Natural killer cell (primary cell): ENCODE data around the gene DIP2A. TPM values are rescaled to one million over a fixed set of nuclear protein-coding genes. Genes with fewer than 3 reads are reported as not detected.
A peak's percentile ranks its signal among the peaks of the same experiment; 100 is the strongest.
"Not testable (repeated sequence)": the region's sequence is repeated elsewhere in the genome, so short reads cannot be mapped to it uniquely, and the experiment has no call there.

Experiments used
- ATAC-seq, 3 donors: fragments of 150-1000 bp in 2 of 3; fragments of 200-7000 bp in 1 of 3; cut with Tn5 transposase; 1 replicate in 1 of 3; 2 replicates in 2 of 3; pipeline ENCODE4 v1.10.0; 2021; ENCODE audit warnings: mild to moderate bottlenecking in 2 of 3, moderate library complexity in 2 of 3
- DNase-seq, 2 donors: peaks; one replicate each; pipeline versions ENCODE4 v3.0.0 to v3.0.0-alpha.2; 2013 to 2021; ENCODE audit warnings: mixed read lengths in 1 of 2
- H3K27ac ChIP-seq: one replicate; pipeline ENCODE4 v1.5.1; 2013; ENCODE audit warnings: mild to moderate bottlenecking, low read length
- H3K27me3 ChIP-seq: one replicate; pipeline ENCODE4 v1.6.1; 2013; ENCODE audit warnings: low read length; ENCODE audit not compliant: control insufficient read depth, insufficient read depth
- H3K36me3 ChIP-seq: one replicate; pipeline ENCODE4 v1.6.1; 2013; ENCODE audit warnings: low read length; ENCODE audit not compliant: control insufficient read depth, insufficient read depth
- H3K4me1 ChIP-seq: one replicate; pipeline ENCODE4 v1.6.1; 2013; ENCODE audit warnings: low read length; ENCODE audit not compliant: control insufficient read depth, insufficient read depth
- H3K4me3 ChIP-seq: one replicate; pipeline ENCODE4 v1.5.1; 2013; ENCODE audit warnings: low read length
- H3K9me3 ChIP-seq: one replicate; pipeline ENCODE4 v1.6.1; 2013; ENCODE audit warnings: low read length; ENCODE audit not compliant: control insufficient read depth, insufficient read depth
- H3K27ac Mint-ChIP-seq, 2 donors: one replicate each; pipeline ENCODE4 v1.8.0; 2022; ENCODE audit warnings: mild to moderate bottlenecking in 2 of 2, mixed read lengths in 2 of 2, moderate library complexity in 1 of 2
- H3K27me3 Mint-ChIP-seq, 2 donors: one replicate each; pipeline ENCODE4 v1.8.0; 2022; ENCODE audit warnings: low read depth in 2 of 2, mixed read lengths in 2 of 2
- H3K36me3 Mint-ChIP-seq: one replicate; pipeline ENCODE4 v1.8.0; 2022; ENCODE audit warnings: mixed read lengths
- H3K4me1 Mint-ChIP-seq, 2 donors: one replicate each; pipeline ENCODE4 v1.8.0; 2022; ENCODE audit warnings: mixed read lengths in 2 of 2
- H3K4me3 Mint-ChIP-seq: one replicate; pipeline ENCODE4 v1.8.0; 2022; ENCODE audit warnings: mild to moderate bottlenecking, moderate library complexity, mixed read lengths
- H3K9me3 Mint-ChIP-seq, 2 donors: one replicate each; pipeline ENCODE4 v1.8.0; 2022; ENCODE audit warnings: mixed read lengths in 2 of 2
- WGBS: methylation state at CpG from one replicate; pipeline ENCODE4 v1.1.7; 2013; ENCODE audit warnings: missing lambda C conversion rate; ENCODE audit not compliant: insufficient coverage; 5-methylcytosine and 5-hydroxymethylcytosine counted together
- intact Hi-C: fragments of 100-400 bp; cut with micrococcal nuclease; formaldehyde crosslinking; loops from one replicate; pipeline ENCODE4 v1.14.2; 2022
- total RNA-seq, 4 donors: library from RNA; stranded (reverse); fragments of 120-200 nt in 1 of 4; gene quantifications; one replicate each; pipeline versions ENCODE4 v1.2.3 to v1.2.4, GENCODE V29; 2013 to 2022
- TF ChIP-seq, protein P1 (sequence below): fragments of 200-600 bp; IDR thresholded peaks from one replicate; pipeline ENCODE4 v1.8.0; 2022; ENCODE audit warnings: antibody characterized with exemption

Gene DIP2A
- total RNA-seq, 3 donors from 2014 or later (not counting 1 experiment from before 2014, with no cell fraction given), result 166 to 308 (median 170) TPM

DNA sequence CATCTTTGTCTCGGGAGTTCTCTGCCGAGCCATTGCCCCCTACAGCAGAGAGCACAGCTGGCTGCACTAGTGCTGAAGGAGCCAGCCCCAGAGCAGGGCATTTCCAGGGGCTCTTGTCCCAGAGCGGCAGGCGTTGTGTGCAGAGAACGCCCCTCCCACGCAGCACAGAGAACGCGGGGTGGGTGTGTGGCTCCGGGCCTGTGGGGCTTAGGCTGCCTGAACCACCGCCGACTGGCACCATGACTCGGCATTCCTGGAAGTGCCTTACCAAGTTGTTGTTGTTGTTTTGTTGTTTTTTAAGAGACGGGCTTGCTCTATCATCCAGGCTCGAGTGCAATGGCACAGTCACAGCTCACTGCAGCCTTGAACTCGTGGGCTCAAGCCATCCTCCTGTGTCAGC, 15.8 kb upstream of the DIP2A start:
- no peak overlapping the region for H3K27ac Mint-ChIP-seq
- no peaks in the 10 kb centered on the region for H3K27me3 ChIP-seq
- no peak overlapping the region for H3K27ac ChIP-seq
- 78% methylated on average over 15 of the region's 15 CpGs for WGBS
- H3K9me3 Mint-ChIP-seq, result no peaks in the 10 kb centered on the region
- H3K36me3 Mint-ChIP-seq, result no peaks in the 10 kb centered on the region
- intact Hi-C loops, result no loop called here
- H3K4me3 ChIP-seq, result no peak overlapping the region
- H3K4me3 Mint-ChIP-seq, result no peak overlapping the region
- peaks cover 5% of the 10 kb centered on the region for H3K9me3 ChIP-seq
- peaks cover 5 to 7% of the 10 kb centered on the region in 2 donors for H3K4me1 Mint-ChIP-seq
- no peaks in the 10 kb centered on the region for H3K4me1 ChIP-seq
- DNase-seq (no peak), ATAC-seq (no peak)
- H3K36me3 ChIP-seq, result peaks cover 43% of the 10 kb centered on the region
- TF ChIP-seq, protein P1, sequence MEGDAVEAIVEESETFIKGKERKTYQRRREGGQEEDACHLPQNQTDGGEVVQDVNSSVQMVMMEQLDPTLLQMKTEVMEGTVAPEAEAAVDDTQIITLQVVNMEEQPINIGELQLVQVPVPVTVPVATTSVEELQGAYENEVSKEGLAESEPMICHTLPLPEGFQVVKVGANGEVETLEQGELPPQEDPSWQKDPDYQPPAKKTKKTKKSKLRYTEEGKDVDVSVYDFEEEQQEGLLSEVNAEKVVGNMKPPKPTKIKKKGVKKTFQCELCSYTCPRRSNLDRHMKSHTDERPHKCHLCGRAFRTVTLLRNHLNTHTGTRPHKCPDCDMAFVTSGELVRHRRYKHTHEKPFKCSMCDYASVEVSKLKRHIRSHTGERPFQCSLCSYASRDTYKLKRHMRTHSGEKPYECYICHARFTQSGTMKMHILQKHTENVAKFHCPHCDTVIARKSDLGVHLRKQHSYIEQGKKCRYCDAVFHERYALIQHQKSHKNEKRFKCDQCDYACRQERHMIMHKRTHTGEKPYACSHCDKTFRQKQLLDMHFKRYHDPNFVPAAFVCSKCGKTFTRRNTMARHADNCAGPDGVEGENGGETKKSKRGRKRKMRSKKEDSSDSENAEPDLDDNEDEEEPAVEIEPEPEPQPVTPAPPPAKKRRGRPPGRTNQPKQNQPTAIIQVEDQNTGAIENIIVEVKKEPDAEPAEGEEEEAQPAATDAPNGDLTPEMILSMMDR, result no peak
- no peaks in the 10 kb centered on the region for H3K27me3 Mint-ChIP-seq

DNA sequence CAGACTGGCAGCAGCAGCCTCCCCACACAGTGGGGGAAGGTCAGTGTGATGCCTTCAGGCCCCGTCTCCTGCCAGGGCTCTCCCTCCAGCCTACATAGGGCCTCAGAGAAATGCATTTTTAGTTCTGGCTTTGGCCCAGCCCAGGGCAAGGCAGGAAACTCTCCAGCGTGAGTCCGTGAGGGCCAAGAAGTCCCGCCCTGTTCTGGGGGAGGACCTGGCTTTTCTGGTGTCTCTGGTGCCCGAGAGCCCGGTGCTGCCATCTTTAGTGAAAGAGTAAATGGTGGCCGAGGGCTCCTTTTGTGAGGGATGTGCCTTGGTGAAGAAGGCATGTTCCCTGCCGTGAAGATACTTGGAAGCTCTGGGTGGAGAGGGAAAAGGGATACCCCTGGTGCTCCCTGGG, 14.8 kb upstream of the DIP2A start:
- H3K27ac ChIP-seq, result no peak overlapping the region
- TF ChIP-seq, protein P1, result no peak
- H3K9me3 Mint-ChIP-seq, result peaks cover 3 to 5% of the 10 kb centered on the region in 2 donors
- H3K27me3 Mint-ChIP-seq, result no peaks in the 10 kb centered on the region
- H3K36me3 Mint-ChIP-seq, result peaks cover 8% of the 10 kb centered on the region
- ATAC-seq, result no peak
- H3K9me3 ChIP-seq, result peaks cover 14% of the 10 kb centered on the region
- no peak for DNase-seq
- H3K27me3 ChIP-seq, result no peaks in the 10 kb centered on the region
- intact Hi-C loops, result no loop called here
- 89% methylated on average over 8 of the region's 8 CpGs for WGBS
- H3K4me1 Mint-ChIP-seq, result peaks cover 5 to 7% of the 10 kb centered on the region in 2 donors
- no peaks in the 10 kb centered on the region for H3K4me1 ChIP-seq
- H3K4me3 ChIP-seq, result no peak overlapping the region
- H3K27ac Mint-ChIP-seq, result peak overlapping the region; percentile 39 to 53
- no peak overlapping the region for H3K4me3 Mint-ChIP-seq
- peaks cover 37% of the 10 kb centered on the region for H3K36me3 ChIP-seq

DNA sequence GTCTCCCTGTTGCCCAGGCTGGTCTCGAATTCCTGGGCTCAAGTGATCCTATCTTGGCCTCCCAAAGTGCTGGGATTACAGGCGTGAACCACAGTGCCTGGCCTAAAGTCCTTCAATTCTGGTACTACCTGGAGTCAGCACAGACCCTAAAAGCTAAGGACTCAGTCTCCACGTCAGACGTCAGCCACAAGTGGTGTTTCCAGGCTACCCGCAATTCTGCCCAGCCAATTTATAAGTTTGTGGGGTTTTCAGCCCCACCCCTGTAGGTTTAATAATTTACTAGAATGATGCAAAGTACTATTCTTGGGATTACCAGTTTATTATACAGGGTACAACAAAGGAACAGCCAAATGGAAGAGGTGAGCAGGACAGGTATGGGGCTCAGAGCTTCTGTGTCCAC, 10.6 kb upstream of the DIP2A start:
- H3K36me3 ChIP-seq, result peaks cover 4% of the 10 kb centered on the region
- H3K9me3 Mint-ChIP-seq, result peaks cover 3 to 5% of the 10 kb centered on the region in 2 donors
- H3K27me3 Mint-ChIP-seq, result no peaks in the 10 kb centered on the region
- no peaks in the 10 kb centered on the region for H3K27me3 ChIP-seq
- no peak overlapping the region for H3K27ac ChIP-seq
- DNase-seq, result no peak
- no peak for ATAC-seq
- H3K4me3 ChIP-seq, result no peak overlapping the region
- H3K36me3 Mint-ChIP-seq, result peaks cover 8% of the 10 kb centered on the region
- 94% methylated on average over 5 of the region's 5 CpGs for WGBS
- H3K4me1 ChIP-seq, result no peaks in the 10 kb centered on the region
- intact Hi-C loops, result no loop called here
- H3K4me3 Mint-ChIP-seq, result no peak overlapping the region
- TF ChIP-seq, protein P1, result no peak
- H3K4me1 Mint-ChIP-seq, result peaks cover 26 to 31% of the 10 kb centered on the region in 2 donors
- peaks cover 23% of the 10 kb centered on the region for H3K9me3 ChIP-seq
- peak overlapping the region in 1 of 2 donors; percentile 34 for H3K27ac Mint-ChIP-seq

DNA sequence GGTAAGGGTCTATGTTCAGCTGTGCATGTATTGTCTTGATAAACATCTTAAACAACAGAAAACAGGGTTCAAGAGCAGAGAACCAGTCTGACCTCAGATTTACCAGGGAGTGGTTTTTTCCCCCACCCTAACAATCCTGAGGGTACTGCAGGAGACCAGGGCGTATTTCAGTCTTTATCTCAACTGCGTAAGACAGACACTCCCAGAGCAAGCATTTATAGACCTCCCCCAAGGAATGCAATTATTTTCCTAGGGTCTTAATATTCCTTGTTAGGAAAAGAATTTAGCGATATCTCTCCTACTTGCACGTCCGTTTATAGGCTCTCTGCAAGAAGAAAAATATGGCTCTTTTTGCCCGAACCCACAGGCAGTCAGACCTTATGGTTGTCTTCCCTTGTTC, 9.8 kb upstream of the DIP2A start:
- not testable (repeated sequence) for DNase-seq, H3K27ac Mint-ChIP-seq

More for the DNA sequence above, 9.8 kb upstream of the DIP2A start:
- ATAC-seq, H3K4me1 ChIP-seq, H3K4me3 Mint-ChIP-seq, intact Hi-C loops, H3K27me3 Mint-ChIP-seq, H3K36me3 ChIP-seq, H3K4me3 ChIP-seq, H3K9me3 Mint-ChIP-seq, H3K27ac ChIP-seq, H3K27me3 ChIP-seq, H3K36me3 Mint-ChIP-seq: not testable (repeated sequence)
- peaks cover 23% of the 10 kb centered on the region for H3K9me3 ChIP-seq
- WGBS, result 100% methylated on average over 4 of the region's 6 CpGs
- peaks cover 26 to 31% of the 10 kb centered on the region in 2 donors for H3K4me1 Mint-ChIP-seq
